GM19025 (cell line): Measurements from ENCODE around the gene DEFB116.
"Not testable (repeated sequence)": the region's sequence is repeated elsewhere in the genome, so short reads cannot be mapped to it uniquely, and the experiment has no call there.

ENCODE experiments used
- ATAC-seq: cut with Tn5 transposase; IDR thresholded peaks from one replicate; pipeline ENCODE4 v1.9.1; 2021; ENCODE audit warnings: mild to moderate bottlenecking, low read depth, moderate library complexity; ENCODE audit not compliant: unreplicated experiment

Gene DEFB116, protein sequence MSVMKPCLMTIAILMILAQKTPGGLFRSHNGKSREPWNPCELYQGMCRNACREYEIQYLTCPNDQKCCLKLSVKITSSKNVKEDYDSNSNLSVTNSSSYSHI

DNA sequence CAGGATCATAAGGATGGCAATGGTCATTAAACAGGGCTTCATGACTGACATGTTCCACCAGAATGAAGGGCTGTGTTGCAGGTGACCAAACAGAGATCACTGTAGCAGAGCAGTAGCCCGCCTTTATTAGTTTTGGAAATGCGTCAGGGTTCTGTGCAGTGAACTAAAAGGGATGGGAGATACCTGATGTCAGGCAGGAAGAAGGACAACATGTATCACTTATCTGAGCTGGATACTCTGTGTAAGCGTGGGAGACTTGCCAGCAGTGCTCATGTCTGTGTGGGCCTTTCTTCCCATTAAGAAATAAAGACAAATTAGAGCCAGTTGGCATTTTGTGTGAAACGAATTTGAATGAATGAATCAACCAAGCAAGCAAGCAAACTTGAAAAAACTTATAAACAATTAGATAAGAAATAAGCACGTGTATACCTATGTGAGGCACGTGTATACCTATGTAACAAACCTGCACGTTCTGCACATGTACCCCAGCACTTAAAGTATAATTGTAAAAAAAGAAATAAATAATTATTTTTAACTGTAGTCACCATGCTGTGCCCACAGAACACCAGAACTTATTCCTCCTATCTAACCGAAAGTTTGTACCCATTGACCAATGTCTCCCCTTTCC lies at the start of gene DEFB116:
Gene DEFB116, minus strand, starts transcription at position 51 of the 628 bp plus-strand sequence. Its CDS starts 0 bp downstream, at position 51.
- ATAC-seq: no peak

DNA sequence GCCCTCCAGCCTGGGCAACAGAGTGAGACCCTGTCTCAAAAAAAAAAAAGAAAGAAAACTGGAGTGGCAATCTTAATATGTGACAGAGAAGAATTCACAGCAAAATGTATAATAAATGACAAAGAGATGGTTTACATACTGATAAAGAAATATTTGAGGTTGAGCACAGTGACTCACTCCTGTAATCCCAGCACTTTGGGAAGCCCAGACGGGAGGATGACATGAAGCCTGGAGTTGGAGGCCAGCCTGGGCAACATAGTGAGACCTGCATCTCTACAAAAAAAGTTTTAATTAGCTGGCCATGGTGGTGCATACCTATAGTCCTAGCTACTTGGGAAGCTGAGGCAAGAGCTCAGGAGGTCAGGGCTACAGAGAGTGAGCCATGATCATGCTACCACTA lies 47.6 kb upstream of the DEFB116 start:
- no peak for ATAC-seq

DNA sequence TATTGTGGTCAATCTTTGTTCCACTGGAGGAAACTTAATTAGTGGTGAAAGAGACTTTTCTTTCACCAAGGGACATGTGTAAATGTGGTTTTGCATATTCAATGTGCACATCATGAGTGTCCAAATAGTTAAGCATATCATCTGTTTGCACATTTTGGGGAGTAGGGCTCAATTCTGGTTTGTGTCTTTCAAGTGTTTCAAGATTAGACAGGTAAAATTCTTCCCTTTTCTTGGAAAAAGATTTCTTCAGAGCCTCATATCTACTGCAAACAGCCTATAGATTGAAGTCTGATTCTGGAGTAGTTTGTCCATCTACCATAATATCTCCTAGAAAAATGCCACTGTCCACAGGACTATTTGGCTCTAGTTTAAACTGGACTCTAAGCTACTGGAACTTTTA lies 33.1 kb upstream of the DEFB116 start:
- no peak for ATAC-seq

DNA sequence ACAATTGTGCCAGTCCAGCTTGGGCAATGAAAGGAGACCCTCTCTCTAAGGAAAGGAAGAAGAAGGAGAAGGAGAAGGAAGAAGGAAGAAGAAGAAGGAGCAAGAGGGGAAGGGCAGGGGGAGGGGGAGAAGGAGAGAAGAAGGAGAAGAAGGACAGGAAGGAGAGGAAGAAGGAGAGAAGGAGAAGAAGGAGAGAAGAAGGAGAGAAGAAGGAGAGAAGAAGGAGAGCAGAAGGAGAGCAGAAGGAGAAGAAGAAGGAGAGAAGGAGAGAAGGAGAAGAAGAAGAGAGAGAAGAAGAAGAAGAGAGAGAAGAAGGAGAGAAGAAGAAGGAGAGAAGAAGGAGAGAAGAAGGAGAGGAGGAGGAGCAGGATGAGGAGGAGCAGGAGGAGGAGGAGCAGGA lies 22.5 kb upstream of the DEFB116 start:
- no peak for ATAC-seq

DNA sequence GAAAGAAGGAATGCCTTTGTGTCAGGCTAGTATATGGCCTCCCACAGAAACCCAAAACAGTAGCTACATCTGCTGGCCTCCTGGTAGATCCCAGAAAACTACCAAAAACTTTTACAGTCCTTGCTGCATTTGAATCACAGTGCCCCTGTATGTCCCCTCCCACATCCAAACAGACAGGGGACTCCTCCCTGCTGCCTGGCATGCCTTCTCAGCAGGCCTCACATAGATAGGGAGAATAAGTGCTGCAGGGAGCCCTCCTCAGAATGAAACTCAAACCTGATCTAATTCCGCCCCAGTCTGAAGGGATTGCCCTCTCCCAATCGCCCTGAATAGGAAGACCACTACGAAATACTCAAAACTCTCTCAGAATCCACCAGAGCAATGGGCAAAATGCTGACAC lies 14.1 kb upstream of the DEFB116 start:
- ATAC-seq: no peak

DNA sequence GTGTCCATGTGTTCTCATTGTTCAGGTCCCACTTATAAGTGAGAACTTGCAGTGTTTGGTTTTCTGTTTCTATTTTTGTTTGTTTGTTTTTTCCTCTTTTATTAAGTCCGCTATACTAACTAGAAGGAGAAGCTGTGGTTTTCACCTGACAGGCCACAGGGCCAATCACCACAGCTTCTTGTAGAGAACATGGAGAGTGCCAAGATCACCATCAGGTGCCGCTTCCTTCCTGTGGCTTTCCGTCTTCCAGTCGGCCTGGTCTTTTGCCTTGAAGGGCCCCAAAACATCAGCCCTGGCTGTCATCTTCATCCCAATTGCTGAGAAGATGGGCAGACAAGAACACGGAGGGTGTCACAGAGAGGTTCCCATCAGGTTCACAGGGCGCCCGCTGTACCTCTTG lies 23.4 kb downstream of the DEFB116 start:
- ATAC-seq: not testable (repeated sequence)

DNA sequence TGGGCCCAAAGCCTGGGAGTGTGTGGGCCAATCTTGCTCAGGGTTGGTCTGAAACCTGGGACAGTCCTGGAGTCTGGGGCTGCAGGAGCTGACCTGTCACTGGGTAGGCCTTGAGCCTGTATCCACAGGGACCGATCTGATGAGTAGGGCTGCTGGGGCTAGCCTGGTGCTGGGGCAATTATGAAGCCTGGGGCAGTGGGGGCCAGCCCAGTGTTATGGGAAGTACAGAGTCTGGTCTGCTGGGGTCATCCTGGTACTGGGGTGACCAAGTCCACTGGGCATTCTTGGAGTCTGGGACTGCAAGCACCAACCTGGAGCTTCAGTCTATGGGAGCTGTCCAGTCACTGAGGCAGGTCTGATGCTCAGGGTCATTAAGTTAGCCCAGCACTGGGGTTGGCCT lies 30.2 kb downstream of the DEFB116 start:
- no peak for ATAC-seq

DNA sequence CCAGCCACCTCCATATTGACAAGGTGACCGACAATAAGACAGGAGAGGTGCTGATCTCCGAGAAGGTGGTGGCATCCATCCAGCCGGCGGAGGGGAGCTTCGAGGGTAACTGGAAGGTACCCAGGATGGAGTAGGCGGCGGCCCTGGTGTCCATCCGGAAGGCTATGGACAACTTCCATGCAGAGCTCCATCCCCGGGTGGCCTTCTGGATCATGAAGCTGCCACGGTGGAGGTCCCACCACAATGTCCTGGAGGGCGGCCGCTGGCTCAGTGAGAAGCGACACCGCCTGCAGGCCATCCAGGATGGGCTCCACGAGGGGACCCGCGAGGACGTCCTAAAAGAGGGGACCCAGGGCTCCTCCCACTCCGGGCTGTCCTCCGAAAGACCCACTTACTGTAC lies 33.9 kb downstream of the DEFB116 start:
- ATAC-seq: no peak

DNA sequence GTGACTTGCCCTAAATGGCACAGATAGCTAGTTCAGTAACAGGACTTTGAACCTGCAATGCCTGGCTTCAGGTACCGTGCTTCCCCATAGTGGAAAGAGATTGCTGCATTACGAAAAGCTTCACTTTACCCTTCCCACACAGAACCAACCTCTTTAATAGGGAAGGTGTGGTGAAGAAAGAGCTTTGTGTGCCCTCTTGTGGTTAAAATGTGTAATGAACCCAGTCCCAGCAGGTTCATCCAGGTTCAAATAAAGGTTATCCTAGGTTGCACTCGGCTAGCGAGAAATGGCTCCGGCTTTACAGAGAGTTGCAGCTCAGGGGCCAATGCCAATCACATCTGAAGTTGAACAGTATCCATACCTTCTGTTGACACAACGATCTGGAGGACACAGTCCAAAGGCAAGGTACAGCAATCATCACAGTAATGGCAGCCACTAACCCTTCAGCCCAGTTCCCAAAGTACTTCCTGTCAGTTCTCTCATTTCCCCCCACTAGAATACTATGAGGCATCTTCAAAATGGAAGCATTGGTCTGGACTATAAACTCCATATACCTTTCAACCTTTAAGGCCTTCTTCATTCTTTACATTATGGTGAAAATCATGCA lies 48.0 kb downstream of the DEFB116 start:
- no peak for ATAC-seq

DNA sequence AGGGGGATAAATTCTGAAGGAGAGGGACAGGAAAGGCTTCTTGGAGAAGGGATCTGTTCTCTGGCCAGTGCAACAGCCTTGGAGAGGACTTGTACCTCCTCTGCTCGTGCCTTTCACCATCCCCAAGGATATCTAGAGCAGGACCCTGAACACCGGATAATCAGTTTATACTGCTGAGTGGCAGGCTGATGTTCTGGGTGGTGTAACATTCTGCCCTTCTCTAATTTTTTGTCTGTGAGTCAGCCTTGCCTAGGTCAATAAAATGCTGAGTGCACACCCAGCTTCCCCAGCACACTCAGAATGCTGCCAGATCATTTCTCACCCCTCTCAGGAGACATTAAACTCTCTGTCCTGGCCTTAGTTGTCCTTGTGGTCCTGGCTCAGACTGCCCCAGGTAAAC lies 51.0 kb downstream of the DEFB116 start, which contains the start of gene DEFB115:
Gene DEFB115, plus strand, starts transcription at position 301 of the 400 bp plus-strand sequence. Its CDS starts 0 bp downstream, at position 301.
- ATAC-seq: no peak

DNA sequence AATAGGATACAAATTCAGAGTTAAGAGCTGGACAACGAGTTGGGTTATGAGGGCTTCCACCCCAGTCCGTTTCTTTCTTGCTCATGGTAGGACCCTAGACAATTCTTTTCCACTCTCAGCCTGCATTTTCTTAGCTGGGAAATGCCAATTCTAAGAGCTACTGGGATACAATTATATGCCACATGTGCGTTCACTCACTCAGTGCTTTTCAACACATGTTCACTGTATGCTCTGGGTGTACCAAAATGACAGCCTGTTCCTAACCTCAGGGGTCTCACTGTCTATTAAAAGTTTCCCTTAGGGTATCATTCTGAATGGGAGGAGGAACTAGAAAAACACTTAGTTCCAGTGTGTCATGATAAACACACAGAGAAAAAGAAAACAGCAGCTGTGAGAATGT lies 51.4 kb downstream of the DEFB116 start:
- no peak for ATAC-seq
